ENCODE data around the gene THRA.

The THRA gene

DNA sequence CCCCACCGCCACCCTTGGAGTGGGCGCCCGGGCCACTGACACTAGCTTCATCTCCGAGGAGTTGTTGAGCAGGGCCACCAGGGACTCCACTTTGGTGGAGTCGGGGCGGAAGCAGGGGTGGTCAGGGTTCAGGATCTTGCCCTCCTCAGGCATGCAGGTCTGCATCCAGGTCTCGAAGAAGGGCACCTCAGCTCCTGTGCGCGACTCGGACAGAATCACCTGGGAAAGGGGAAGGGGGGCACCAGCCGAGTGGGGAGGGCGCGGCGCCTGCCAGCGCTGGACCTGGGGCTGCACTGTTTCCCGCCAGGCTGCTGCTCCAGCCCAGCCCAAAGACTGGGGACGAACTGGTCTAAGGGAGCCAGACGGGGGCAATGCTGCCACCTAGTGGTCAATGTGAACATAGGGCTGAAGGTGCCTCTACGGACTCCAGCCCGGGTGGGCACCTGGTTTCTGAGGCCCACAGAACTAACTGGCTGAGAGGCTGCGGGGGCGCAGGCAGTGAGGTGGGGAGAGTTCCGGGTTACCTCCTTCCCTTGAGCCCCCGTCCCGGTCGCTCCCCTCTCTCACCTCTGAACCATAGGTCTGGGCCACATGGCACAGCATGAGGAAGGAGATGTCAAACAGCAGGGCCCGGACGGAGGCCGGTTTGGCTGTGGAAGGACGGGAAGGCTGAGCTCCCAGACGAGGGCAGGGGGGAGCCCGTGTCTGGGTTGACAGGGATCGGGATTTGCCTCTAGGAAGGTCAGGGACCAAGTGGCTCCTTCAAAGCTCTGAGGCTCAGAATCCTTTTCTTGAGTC lies 35.8 kb upstream of the THRA start:
- DNase-seq (ENCODE audit: low spot score) = peak; percentile 80

DNA sequence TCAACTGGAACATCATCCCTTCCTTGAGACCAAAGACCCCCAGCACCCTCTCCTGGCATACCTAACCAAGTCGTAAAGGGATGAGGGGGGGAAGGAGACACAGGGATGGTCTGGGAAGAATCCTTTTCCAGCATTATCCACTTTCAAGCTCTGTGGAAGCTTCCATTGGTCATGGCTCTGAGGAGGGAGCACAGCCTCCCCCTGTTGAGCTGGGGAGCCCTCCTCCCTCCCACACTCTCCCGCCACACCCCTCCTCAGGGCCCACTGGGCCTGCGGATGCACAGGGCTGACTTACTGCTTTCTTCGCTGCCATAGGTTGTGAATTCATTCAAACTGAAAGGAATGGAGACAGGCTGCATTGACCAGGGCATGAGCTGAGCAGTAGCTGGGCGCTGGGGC lies 35.2 kb upstream of the THRA start:
- DNase-seq (ENCODE audit: low spot score) = no peak

DNA sequence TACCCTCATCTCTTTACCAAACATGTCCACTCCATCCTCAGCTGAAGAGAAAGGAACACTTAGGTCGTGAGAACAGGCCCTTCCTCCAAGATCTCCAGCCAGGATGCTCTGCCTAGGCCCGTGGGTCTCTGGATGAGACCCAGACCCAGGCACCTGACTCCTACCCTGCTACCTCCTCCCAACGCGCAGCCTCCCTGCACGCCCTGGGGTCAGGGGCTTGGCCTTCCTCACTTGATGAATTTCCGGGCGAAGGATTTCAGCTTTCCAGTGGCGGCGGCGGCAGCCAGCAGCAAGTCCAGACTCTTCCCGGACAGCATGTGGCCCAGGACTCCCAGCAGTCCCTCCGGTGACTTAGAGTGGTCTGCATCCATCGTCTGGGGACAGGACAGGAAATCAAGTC lies 34.2 kb upstream of the THRA start:
- DNase-seq (ENCODE audit: low spot score) = no peak

DNA sequence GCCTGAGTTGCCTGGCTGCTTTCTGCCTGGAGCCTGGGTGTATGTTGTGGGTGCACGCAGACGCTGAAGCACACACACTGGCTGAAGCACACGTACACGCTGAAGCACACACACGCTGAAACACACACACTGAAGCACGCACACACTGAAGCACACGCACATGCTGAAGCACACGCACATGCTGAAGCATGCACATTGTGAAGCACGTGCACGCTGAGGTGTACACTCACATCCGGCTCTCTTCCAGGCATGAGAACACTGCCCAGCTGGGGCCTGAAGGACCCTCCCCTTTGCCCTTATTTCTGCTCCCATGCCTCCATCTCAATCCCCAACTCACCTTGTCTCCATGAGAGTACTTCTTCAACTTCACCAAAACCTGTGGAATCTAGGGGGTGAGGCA lies 31.1 kb upstream of the THRA start:
- no peak for DNase-seq (ENCODE audit: low spot score)

DNA sequence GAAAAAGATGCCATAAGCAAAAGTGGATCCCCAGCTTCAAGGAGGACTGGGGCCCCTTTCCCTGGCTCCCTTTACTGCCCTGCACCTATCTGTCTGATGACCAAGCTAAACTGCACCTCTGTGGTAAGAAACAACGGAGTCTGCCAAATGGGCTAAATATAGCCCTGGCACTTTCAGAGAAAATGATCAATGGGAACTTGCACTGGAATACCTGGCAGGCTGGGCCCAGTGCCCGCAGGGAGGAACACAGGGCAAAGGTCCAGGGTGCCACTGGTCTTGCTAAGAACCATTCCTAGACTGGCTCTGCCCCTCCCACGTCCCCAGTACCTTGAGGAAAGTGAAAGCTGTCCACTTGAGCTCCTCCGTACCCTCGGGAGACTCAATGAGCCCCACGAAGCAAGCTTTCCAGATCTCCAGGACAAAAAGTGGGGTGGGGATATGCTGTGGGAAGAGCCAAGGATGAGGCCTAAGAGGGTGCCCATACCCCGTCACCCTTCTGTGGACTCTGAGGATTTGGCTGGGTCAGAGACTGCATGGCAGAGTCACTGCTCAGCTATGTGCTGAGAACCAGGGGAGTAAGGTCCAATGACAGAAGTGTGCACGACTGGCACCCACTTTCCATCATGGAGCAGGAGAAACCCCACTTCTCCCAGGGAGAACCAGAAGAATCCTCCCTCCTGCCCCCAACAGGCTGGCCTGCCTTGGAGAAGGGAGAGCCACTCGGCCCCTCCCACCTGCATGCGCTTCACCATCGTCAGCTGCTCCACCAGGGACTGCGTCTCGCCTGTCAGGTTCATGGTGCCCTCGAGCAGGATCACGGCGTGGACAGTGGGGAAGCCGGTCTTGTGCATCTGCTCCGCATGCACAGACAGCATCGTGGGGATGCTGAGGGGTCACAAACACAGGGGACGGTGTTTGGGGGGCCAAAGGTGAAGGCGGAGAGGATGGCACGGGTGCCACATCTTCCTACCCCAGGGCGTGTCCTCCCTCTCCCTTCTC lies 30.1 kb upstream of the THRA start:
- DNase-seq (ENCODE audit: low spot score) = no peak

DNA sequence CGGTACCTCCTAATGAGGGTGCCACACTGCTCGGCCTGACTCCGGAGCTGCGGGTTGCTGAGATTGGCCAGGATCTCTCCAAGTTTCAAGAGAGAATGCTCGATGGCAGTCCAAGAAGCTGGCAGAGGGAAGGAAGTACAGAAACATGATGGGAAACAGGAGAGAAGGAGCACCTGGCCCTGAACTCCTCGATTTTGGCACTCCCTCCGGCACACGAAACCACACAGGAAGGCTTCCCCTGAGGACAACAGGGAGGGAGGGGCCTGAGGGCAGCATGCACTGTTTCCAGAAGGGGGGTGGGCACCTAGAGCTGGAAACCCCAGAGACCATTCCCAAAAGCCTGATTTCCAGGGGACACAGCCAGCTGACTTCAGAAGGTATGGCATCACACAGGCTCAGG lies 29.4 kb upstream of the THRA start:
- DNase-seq (ENCODE audit: low spot score) = no peak

DNA sequence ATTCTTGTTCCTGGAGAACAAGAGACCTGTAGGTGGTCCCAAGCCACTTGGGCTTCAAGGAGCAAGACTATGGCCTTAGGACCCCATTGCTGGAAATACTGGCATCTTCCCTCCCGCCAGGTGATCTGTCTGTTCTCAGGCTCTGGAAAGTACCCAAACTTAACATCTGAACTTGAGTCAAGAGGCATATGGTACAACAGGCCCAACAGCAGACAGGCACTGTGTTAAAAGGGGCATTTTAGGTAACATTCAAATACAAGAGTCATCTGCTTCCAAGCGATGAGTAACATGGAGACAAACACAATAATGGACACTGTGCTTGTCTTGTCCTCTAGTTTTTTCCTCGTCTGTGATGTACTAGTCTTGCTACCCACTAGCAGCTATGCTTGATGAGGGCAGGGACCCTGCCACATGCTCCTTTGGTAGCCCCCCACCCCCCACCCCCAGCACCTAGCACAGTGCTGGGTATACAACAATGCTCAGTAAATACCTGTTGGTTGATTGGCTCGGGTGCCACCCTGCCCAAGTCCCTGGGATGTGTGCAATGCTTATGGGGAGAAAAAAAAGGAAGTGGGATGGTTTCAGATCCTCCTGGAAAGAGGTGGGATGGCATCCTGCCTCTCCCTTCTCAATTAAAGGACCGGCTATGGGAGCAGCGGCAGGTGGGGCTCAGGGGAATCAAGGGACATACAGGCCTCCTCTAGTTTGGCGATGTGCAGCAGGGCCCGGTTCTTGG lies 28.2 kb upstream of the THRA start:
- DNase-seq (ENCODE audit: low spot score) = no peak

DNA sequence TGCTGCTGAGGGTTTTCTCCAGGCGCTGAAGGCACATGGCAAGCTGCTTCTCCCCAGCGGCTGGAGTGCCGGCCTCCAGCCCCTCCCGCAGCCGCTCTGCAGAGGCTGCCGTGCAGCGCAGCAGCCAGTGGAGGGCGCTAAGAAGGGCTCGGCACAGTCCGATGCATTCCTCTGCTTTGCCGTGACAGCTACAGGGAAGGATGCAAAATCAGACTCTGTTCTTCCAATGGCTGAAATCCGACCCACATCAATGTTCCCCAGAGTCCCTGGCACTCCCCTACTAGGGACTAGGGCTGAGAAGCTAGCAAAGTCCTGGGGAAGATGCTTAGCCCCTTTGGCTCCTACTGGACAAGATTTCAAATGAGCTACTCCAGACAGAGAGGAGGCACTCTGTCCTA lies 27.6 kb upstream of the THRA start:
- DNase-seq (ENCODE audit: low spot score) = no peak

DNA sequence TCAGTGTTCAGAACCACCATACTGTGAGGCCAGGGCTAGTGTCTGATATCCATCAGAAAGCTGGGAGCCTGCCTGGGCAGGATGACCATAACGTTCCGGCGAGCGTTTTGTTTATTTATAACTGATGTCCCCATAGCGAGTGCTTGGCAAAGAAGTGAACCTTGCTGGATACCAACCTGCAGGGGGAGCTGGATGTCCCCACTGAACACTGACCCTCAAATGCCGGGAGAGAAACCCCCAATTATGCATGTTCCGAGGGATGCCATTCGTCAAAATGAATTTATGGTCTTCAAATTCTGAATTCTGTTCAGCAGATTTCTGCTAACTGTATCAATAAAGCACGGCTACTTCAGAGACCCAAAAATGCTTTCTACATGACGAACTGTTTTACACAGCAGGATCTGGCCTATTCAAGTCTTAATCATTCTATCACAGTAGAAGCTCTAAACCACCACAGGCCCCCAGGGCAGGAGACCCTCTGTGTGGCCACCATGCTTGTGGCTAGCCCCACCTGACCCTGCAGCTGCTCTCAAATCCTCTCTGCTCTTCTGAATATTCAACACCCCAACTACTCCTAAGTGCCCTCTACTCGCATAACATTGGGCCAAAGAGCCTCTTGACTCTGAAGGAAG lies 23.8 kb upstream of the THRA start:
- DNase-seq (ENCODE audit: low spot score) = no peak

DNA sequence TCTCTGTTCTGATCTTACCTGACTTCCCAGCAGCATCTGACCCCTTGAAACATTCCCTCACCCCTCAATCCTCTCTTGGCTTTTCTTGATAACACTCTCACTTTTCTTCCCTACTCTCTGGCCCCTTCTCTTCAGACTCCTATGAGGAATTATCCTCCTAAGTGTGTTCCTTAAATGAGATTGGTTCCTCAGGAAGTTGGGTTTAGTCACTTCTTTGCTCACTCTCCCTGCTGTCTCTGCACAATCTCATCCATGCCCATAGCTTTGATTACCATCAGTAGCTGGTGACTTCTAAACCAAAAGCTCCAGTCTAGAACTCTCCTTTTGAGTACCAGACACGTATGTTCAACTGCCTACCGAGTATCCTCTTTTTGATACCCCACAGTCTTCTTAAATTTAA lies 21.6 kb upstream of the THRA start:
- no peak for DNase-seq (ENCODE audit: low spot score)

DNA sequence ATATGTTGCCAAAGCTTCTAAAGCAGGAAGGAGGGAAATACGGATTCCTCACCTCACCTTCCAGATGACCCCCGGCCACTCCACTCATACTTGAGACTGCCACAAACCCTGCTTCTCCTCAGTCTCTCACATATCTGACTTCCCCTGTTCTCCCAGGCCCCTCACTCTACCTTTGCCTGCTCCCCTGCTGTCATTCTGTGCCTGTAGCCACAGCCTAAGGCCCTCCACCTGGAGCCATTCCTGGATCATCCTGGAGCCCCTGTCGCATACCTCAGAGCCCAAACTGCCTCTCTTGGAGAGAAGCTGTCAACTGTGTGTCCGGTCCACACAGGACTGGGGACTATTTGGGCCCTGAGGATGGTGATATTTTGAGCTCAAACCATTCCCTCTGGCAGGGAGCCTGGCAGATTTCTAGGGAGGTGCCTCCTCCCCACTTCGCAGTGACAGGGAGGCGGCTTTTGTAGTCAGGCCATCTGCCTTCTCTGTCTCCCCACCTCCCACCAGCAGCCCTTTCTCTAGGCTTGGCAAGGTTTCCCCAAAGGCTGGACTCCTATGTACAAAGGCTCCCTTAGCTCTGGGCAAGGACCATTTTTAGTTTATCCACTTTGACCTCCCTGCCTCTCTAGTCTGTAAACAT lies 6.3 kb upstream of the THRA start:
- DNase-seq (ENCODE audit: low spot score) = no peak

DNA sequence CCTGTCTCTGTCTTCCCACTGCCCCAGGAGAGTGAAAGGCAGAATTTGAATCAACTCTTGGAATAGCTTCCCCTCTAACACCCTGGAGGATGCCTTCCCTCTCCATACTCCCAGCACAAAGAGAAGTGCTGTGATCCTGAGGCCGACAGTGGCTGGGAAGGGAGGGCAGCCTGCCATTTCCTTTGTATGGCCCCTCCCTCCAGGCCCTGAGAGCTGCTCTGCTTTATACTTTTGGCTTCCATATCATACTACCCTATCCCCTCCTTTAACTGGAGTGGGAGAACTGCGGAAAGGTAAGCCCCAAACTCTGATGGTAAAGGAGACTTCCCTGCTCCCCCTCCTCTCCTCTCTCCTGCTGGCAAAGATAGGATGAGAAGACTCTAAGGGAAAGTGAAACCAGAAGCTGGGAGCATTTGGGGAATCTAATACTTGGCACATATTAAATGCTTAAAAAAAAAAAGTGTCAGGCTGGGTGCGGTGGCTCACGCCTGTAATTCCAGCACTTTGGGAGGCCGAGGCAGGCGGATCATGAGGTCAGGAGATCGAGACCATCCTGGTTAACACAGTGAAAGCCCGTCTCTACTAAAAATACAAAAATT lies 4.5 kb upstream of the THRA start:
- DNase-seq (ENCODE audit: low spot score) = no peak

DNA sequence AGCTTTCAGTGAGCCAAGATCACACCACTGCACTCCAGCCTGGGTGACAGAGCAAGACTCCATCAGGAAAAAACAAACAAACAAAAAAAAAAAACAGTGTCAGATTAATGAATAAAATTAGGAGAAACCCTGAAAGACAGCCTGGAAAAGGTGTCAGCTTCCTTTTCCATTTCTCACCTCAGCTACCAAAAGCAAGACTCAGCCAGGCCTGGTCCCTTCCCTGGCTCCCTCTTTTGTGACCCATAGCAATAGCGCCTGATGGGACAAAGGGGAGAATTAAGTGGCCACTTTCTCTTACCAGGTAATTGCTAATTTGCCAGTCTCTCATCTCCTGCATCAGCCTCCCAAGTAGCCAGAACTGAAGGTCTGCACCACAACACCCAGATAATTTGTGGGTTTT lies 3.9 kb upstream of the THRA start:
- DNase-seq (ENCODE audit: low spot score) = no peak

DNA sequence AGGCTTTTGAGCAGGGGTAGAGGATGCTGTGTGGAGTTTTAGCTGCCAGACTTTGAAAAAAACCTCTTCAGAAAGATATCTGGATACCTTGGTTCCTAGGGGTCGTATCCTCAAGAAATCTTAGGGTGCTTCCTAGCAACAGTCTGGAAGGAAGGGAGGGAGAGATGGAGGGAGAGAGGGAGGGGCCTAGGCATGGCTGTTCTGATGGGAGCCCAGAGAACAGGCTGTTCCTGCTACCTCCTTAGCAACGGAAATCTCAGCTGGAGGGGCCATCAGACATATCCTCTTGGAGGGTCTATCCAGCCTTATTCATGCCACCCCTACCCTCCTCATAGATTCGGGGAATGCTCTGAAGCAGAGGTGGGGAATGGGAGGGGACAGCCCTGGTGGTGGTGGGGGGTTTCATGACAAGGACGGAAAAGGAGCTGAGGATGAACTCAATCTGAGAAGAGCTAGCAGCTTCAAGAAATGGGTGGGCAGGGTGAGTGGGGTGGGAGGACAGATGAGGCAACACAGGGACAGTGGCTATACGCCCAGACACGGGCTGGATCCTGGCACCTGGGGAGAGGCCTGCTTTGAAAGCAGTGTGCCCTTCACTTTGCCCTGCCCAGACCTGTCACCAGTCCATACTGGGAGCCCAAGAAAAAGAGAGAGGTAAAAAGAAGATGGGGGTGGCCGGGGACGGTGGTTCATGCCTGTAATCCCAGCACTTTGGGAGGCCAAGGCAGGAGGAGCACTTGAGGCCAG lies 2.9 kb upstream of the THRA start:
- no peak for DNase-seq (ENCODE audit: low spot score)

DNA sequence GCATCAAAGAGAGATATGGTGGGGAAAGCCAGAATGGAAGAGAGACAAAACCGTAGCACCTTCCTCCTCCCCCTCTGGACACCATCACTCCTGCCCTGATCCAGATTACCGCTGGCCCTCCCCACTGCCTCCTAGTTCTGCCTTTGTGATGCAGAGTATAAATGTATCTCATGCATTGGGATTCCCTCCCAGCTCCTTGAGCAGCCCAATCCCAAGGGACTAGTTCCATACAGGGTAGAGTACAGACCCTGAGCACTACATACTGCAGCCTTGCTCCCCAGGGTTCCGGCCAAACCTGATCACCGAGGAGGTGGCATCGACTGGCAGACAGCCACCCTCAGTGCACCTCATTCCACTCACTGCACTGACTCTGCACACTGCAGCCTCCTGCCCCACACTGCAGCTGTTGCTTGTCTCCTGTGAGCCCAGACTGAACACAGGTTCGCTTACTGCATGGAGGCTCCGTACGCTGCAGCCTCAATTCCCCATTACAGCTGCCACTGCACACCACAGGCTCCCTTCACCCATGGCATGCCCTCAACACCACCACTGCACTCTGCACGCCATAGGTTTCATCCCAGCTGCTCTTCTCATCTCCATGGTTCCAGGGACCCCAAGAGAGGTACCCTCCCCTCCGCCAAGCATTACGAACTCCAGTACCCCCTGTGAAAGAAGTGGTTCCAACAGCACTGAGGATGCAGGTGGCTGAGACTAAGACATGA lies 1.7 kb upstream of the THRA start:
- no peak for DNase-seq (ENCODE audit: low spot score)

DNA sequence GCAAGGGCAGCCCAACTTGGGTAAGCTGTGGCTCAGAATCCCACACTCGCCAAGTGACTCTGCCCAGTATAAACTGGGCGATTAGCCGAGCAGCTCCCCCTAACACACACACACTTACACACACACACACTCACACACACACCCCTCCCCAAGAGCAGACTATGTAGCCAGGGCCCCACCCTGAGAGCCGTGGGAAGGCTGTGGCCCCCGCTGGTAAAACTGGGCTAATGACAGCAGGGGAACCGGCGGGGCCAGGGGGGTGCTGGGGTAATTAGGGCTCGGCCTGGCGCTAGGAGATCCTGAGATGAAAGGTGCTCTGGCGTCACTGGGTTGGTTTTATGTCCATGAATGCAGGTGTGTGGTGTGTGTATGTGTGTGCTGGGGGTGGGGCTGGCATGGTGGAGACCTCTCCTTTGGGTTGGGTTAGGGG lies 1.1 kb upstream of the THRA start:
- DNase-seq (ENCODE audit: low spot score) = no peak

DNA sequence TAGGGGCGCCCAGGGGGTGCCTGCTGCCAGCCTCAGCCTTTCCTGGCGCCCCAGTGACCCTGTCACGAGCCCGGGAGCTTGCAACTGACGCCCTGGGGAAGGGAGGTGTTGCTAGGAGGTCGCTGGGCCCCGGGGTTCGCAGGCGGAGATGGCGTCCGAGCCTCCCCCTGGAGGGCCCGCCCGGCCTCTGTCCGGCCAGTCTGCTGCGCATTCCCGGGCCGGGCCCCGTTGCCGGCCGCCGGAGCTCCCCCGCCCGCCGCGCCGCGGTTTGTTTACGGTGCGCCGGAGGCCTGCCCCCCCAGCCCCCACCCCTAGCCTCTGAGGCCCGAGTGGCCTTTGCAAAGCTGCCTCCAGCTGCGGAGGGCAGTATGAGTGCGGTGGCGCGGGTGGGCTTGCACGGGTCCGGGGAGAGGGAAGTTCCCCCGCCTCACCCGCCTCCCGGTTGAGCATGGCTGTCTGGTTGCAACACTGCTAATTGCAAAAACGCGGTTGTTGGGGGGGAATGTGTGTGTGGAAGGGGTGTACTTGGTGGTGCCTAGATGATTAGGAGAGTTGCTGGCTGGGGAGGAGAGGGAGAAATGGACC lies 514 bp downstream of the THRA start:
- DNase-seq (ENCODE audit: low spot score) = no peak

DNA sequence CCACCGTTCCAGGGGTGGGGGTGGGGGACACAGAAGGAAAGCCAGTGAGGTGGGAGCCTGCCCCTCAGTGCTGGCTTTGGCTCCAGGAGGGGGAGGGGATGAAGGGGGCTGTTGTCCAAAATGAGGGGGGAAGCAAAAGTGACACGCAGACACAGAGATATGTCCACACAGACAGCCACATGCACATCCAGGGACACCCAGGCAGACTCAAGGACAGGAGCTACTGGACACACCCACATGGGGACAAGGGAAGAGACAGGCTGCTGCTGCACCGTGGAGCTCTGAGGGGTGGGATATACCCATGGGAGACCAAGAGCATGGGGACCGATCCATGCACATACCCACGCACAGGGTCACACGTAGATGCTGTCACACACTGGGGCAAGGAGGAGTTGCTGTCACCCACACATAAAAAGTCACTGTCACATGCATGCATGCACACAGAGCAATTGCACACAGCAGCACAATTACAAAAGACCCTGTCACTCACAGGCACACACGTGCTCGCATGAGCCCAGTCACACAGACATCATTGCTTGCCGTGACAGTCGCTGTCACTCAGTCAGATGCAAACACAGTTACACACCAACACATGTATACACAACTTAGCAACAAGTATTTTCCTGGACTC lies 1.3 kb downstream of the THRA start:
- peak; percentile 17 for DNase-seq (ENCODE audit: low spot score)

Measured in CD4-positive, alpha-beta T cell treated with Interleukin-2 at 100 ng/mL for 4 hours (primary cell).